ENCODE results near the gene ATG16L1.
"Not testable (repeated sequence)": the region's sequence is repeated elsewhere in the genome, so short reads cannot be mapped to it uniquely, and the experiment has no call there.

The ATG16L1 gene

GRCh38 chr2:233297076-233297475, 45.6 kb downstream of the ATG16L1 start:
- DNase-seq, result no peak

GRCh38 chr2:233300401-233300800, 48.9 kb downstream of the ATG16L1 start:
- no peak for DNase-seq

- no peak for DNase-seq
Measured at GRCh38 chr2:233301248-233301647, 49.8 kb downstream of the ATG16L1 start.

- no peak for DNase-seq
Measured at GRCh38 chr2:233301811-233302210, 50.3 kb downstream of the ATG16L1 start.

- DNase-seq, result no peak
Measured at GRCh38 chr2:233303252-233303651, 51.8 kb downstream of the ATG16L1 start.

- DNase-seq, result no peak
Measured at GRCh38 chr2:233307565-233307964, 56.1 kb downstream of the ATG16L1 start, which contains the start of gene SAG. Gene SAG (plus strand): TSS chr2:233307816. CDS start chr2:233309190, 1,374 bp downstream.

GRCh38 chr2:233311241-233311926, 59.9 kb downstream of the ATG16L1 start:
- DNase-seq, result no peak

- DNase-seq, result no peak
Measured at GRCh38 chr2:233312874-233313273, 61.4 kb downstream of the ATG16L1 start.

GRCh38 chr2:233314180-233314925, 62.9 kb downstream of the ATG16L1 start:
- DNase-seq, result no peak

GRCh38 chr2:233317196-233317943, 65.9 kb downstream of the ATG16L1 start:
- DNase-seq, result no peak

- no peak for DNase-seq
Measured at GRCh38 chr2:233319256-233319655, 67.8 kb downstream of the ATG16L1 start.

- DNase-seq, result no peak
Measured at GRCh38 chr2:233320470-233320869, 69.0 kb downstream of the ATG16L1 start.

GRCh38 chr2:233321166-233321565, 69.7 kb downstream of the ATG16L1 start:
- DNase-seq, result no peak

GRCh38 chr2:233323851-233324250, 72.4 kb downstream of the ATG16L1 start:
- DNase-seq, result no peak

- no peak for DNase-seq
Measured at GRCh38 chr2:233325256-233325655, 73.8 kb downstream of the ATG16L1 start.

- no peak for DNase-seq
Measured at GRCh38 chr2:233325814-233326213, 74.3 kb downstream of the ATG16L1 start.

GRCh38 chr2:233326500-233326899, 75.0 kb downstream of the ATG16L1 start:
- no peak for DNase-seq

- no peak for DNase-seq
Measured at GRCh38 chr2:233328922-233329321, 77.4 kb downstream of the ATG16L1 start.

- DNase-seq, result no peak
Measured at GRCh38 chr2:233329489-233330135, 78.1 kb downstream of the ATG16L1 start.

GRCh38 chr2:233331536-233331935, 80.1 kb downstream of the ATG16L1 start:
- peak; percentile 9 to 31 for DNase-seq

- DNase-seq, result no peak
Measured at GRCh38 chr2:233332125-233332524, 80.7 kb downstream of the ATG16L1 start.

GRCh38 chr2:233334915-233335314, 83.4 kb downstream of the ATG16L1 start:
- DNase-seq, result no peak

GRCh38 chr2:233336091-233336490, 84.6 kb downstream of the ATG16L1 start:
- not testable (repeated sequence) for DNase-seq

Data from hippocampal formation (tissue), 2 donors.